ENCODE data around the gene MYO16. TPM values are rescaled to one million over a fixed set of nuclear protein-coding genes. Genes with fewer than 3 reads are reported as not detected.

MYO16 gene
- total and polyA plus RNA-seq, 2 of the 4 experiments (the other 2 are of a cell fraction) = under 0.01 to 0.03 TPM

GRCh38 chr13:108925070-108925469 lies 295.7 kb downstream of the MYO16 start:
- H2BK5ac ChIP-seq (ENCODE audit: low read depth, low read length, poor library complexity, severe bottlenecking) = no peak overlapping the region
- H2BK120ac ChIP-seq (ENCODE audit: low read depth, low read length) = no peak overlapping the region
- H3K4me3 ChIP-seq (ENCODE audit: insufficient read depth, low read depth, low read length) = no peak overlapping the region
- H2BK15ac ChIP-seq (ENCODE audit: low read depth, low read length) = no peak overlapping the region; the same call in 2 of the 3 replicates
- ATAC-seq (ENCODE audit: low read depth) (no peak), DNase-seq (no peak)
- H2BK20ac ChIP-seq (ENCODE audit: low read depth, low read length) = no peak overlapping the region
- no peak overlapping the region for H3K14ac ChIP-seq (replicated peaks; ENCODE audit: low read depth, low read length)
- H3K4me1 ChIP-seq (ENCODE audit: control insufficient read depth, insufficient read depth, low read length) = no peaks in the 10 kb centered on the region; the same call in 1 of the 2 replicates
- no peak overlapping the region for H3K18ac ChIP-seq (ENCODE audit: low read depth, low read length)
- ChIA-PET CTCF (interaction anchor here (1.5 kb wide), 1 partner anchor 10 kb away, joined by 9 read pairs; no protein-coding TSS in a partner anchor), POLR2A (ENCODE audit: unreplicated experiment) (no interaction called here)
- H4K20me1 ChIP-seq (ENCODE audit: insufficient read depth, low read length) = no peaks in the 10 kb centered on the region
- BruUV-seq (replicated peaks) = no TSS peak
- H3K36me3 ChIP-seq (ENCODE audit: control insufficient read depth, insufficient read depth, low read length) = no peaks in the 10 kb centered on the region
- WGBS, 2 experiments (ENCODE audit: extremely low coverage in 2 of 2, insufficient read length in 1 of 2) = no CpG with 5 or more reads among the region's 6 CpGs
- H4K91ac ChIP-seq (ENCODE audit: insufficient read depth, low read depth, low read length) = no peak overlapping the region
- intact Hi-C loops (cut with micrococcal nuclease) = no loop called here
- H4K5ac ChIP-seq (ENCODE audit: low read depth, low read length) = peak overlapping the region; percentile 19; the same call in 1 of the 2 replicates
- H3K27me3 ChIP-seq (ENCODE audit: control insufficient read depth, insufficient read depth, low read length) = no peaks in the 10 kb centered on the region
- in situ Hi-C loops (cut with MboI; ENCODE audit: low sequenced_read_pairs) = no loop called here
- no peak overlapping the region for H4K8ac ChIP-seq (ENCODE audit: low read depth in 2 of 2, low read length in 2 of 2)
- H3K9me3 ChIP-seq (ENCODE audit: control insufficient read depth, insufficient read depth, low read length) = no peaks in the 10 kb centered on the region
- TF ChIP-seq MAZ (IDR thresholded peaks at IDR 0.05; ENCODE audit: borderline replicate concordance, low read depth, low read length) = no peak
- TF ChIP-seq CTCF (conservative IDR thresholded peaks at IDR 0.05; ENCODE audit: low read depth, low read length) = no peak
- no peak for TF ChIP-seq NFE2L2 (IDR thresholded peaks at IDR 0.05; ENCODE audit: low read depth, low read length)
- no peak for TF ChIP-seq FOS (IDR thresholded peaks at IDR 0.05; ENCODE audit: low read depth, low read length)
- TF ChIP-seq BHLHE40 (IDR thresholded peaks at IDR 0.05; ENCODE audit: low read depth, low read length) = no peak
- no peak for TF ChIP-seq RAD21 (IDR thresholded peaks at IDR 0.05; ENCODE audit: low read length)
- TF ChIP-seq RCOR1 (IDR thresholded peaks at IDR 0.05; ENCODE audit: insufficient replicate concordance, low read length) = no peak
- no peak for TF ChIP-seq MAFK (IDR thresholded peaks at IDR 0.05; ENCODE audit: low read depth, low read length)
- TF ChIP-seq SMC3 (IDR thresholded peaks at IDR 0.05; ENCODE audit: low read depth, low read length) = no peak
- TF ChIP-seq RFX5 (IDR thresholded peaks at IDR 0.05; ENCODE audit: low read depth, low read length) = no peak
- TF ChIP-seq CHD1 (IDR thresholded peaks at IDR 0.05; ENCODE audit: low read depth, low read length) = no peak
- no peak for TF ChIP-seq POLR2A (IDR thresholded peaks at IDR 0.05; ENCODE audit: low read depth, low read length)
- TF ChIP-seq MXI1 (IDR thresholded peaks at IDR 0.05; ENCODE audit: borderline replicate concordance, low read depth, low read length) = no peak
- TF ChIP-seq ELK1 (IDR thresholded peaks at IDR 0.05; ENCODE audit: borderline replicate concordance, low read depth, low read length) = no peak
- TF ChIP-seq, protein P1, sequence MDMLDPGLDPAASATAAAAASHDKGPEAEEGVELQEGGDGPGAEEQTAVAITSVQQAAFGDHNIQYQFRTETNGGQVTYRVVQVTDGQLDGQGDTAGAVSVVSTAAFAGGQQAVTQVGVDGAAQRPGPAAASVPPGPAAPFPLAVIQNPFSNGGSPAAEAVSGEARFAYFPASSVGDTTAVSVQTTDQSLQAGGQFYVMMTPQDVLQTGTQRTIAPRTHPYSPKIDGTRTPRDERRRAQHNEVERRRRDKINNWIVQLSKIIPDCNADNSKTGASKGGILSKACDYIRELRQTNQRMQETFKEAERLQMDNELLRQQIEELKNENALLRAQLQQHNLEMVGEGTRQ (IDR thresholded peaks at IDR 0.05; ENCODE audit: low read depth, low read length) = no peak
- no peaks in the 10 kb centered on the region for H3K9me1 ChIP-seq (ENCODE audit: insufficient read depth, low read length)
- no peak overlapping the region for H3K9ac ChIP-seq (ENCODE audit: low read depth, low read length)
- H2AK9ac ChIP-seq (replicated peaks; ENCODE audit: low read depth, low read length, poor library complexity) = no peak overlapping the region
- H3K27ac ChIP-seq (ENCODE audit: insufficient read depth, low read length) = no peak overlapping the region
- no peak overlapping the region for H3K23ac ChIP-seq (ENCODE audit: low read depth, low read length)
- no peak overlapping the region for H2AFZ ChIP-seq (replicated peaks; ENCODE audit: low read length, poor library complexity)
- no peak overlapping the region for H2AK5ac ChIP-seq (ENCODE audit: low read depth, low read length)
- dilution Hi-C loops (cut with HindIII; ENCODE audit: low sequenced_read_pairs, unreplicated experiment) = no loop called here
- no peaks in the 10 kb centered on the region for H3K79me1 ChIP-seq (ENCODE audit: low read depth in 1 of 2, low read length in 2 of 2)
- H3K4ac ChIP-seq (ENCODE audit: low read depth, low read length) = no peak overlapping the region
- H3K4me2 ChIP-seq (ENCODE audit: low read depth, low read length) = no peak overlapping the region
- no peak overlapping the region for H3K56ac ChIP-seq (ENCODE audit: extremely low read depth, insufficient read depth, low read length)
